Measurements from ENCODE around the gene RNF141.
A peak's percentile ranks its signal among the peaks of the same experiment; 100 is the strongest.

RNF141 gene

GRCh38 chr11:10480026-10480425, 61.0 kb downstream of the RNF141 start:
- Mint-ChIP-seq H3K4me3 (no peak overlapping the region), H3K36me3 (ENCODE audit: low read depth) (peaks cover 66% of the 10 kb centered on the region)

GRCh38 chr11:10478574-10479550, 62.1 kb downstream of the RNF141 start:
- no peak overlapping the region for H3K27ac Mint-ChIP-seq
- H3K27me3 Mint-ChIP-seq, result no peaks in the 10 kb centered on the region
- H3K36me3 Mint-ChIP-seq (ENCODE audit: low read depth), result peaks cover 65% of the 10 kb centered on the region
- peak; percentile 14 for DNase-seq
- no peak overlapping the region for H3K4me3 Mint-ChIP-seq
- peaks cover 3% of the 10 kb centered on the region for H3K4me1 Mint-ChIP-seq (ENCODE audit: low read depth)
- H3K9me3 Mint-ChIP-seq, result no peaks in the 10 kb centered on the region

More at GRCh38 chr11:10480026-10480425, 61.0 kb downstream of the RNF141 start:
- no peaks in the 10 kb centered on the region for H3K9me3 Mint-ChIP-seq
- peak; percentile 12 for DNase-seq
- H3K27me3 Mint-ChIP-seq, result no peaks in the 10 kb centered on the region
- H3K27ac Mint-ChIP-seq, result peak overlapping the region; percentile 40
- peaks cover 3% of the 10 kb centered on the region for H3K4me1 Mint-ChIP-seq (ENCODE audit: low read depth)

DNA sequence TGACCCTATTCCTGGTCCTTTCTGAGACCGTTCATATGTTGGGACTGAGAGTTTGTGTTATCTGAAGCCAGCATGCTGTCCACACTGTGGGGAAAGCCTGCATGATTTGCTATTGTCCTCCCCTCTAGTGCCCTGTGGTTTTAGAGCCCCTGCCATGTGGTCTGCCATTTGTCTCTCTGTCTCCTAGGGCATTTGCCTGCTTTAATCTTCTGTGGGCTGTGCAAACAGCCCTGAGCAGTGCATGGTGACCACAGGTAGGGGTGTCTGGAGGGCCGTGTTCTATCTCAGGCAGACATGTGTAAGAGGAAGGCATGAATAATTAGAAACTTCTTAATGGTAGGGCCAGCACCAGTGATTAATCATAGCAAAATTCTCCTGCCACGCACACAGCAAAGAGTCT, 62.9 kb downstream of the RNF141 start:
- no peak for DNase-seq
- Mint-ChIP-seq H3K36me3 (ENCODE audit: low read depth) (peaks cover 68% of the 10 kb centered on the region), H3K27ac (peak overlapping the region; percentile 45)

GRCh38 chr11:10477690-10478046, 63.3 kb downstream of the RNF141 start:
- DNase-seq, result no peak
- H3K4me3 Mint-ChIP-seq, result no peak overlapping the region
- H3K27me3 Mint-ChIP-seq, result no peaks in the 10 kb centered on the region
- H3K27ac Mint-ChIP-seq, result no peak overlapping the region
- peaks cover 64% of the 10 kb centered on the region for H3K36me3 Mint-ChIP-seq (ENCODE audit: low read depth)
- peaks cover 3% of the 10 kb centered on the region for H3K4me1 Mint-ChIP-seq (ENCODE audit: low read depth)
- no peaks in the 10 kb centered on the region for H3K9me3 Mint-ChIP-seq

More for the DNA sequence above, 62.9 kb downstream of the RNF141 start:
- Mint-ChIP-seq H3K4me3 (no peak overlapping the region), H3K9me3 (no peaks in the 10 kb centered on the region), H3K4me1 (ENCODE audit: low read depth) (peaks cover 3% of the 10 kb centered on the region), H3K27me3 (no peaks in the 10 kb centered on the region)

- Mint-ChIP-seq H3K4me3 (no peak overlapping the region), H3K27ac (peak overlapping the region; percentile 60), H3K36me3 (ENCODE audit: low read depth) (peaks cover 61% of the 10 kb centered on the region), H3K27me3 (no peaks in the 10 kb centered on the region), H3K9me3 (no peaks in the 10 kb centered on the region), H3K4me1 (ENCODE audit: low read depth) (peaks cover 3% of the 10 kb centered on the region)
- no peak for DNase-seq
These were observed 63.9 kb downstream of the RNF141 start for GRCh38 chr11:10476927-10477689.

- peaks cover 55% of the 10 kb centered on the region for H3K36me3 Mint-ChIP-seq (ENCODE audit: low read depth)
- H3K9me3 Mint-ChIP-seq, result no peaks in the 10 kb centered on the region
- peaks cover 3% of the 10 kb centered on the region for H3K4me1 Mint-ChIP-seq (ENCODE audit: low read depth)
- peak overlapping the region; percentile 60 for H3K27ac Mint-ChIP-seq
- H3K4me3 Mint-ChIP-seq, result no peak overlapping the region
- H3K27me3 Mint-ChIP-seq, result no peaks in the 10 kb centered on the region
- DNase-seq, result no peak
These were observed 64.6 kb downstream of the RNF141 start for GRCh38 chr11:10476342-10476741.

DNA sequence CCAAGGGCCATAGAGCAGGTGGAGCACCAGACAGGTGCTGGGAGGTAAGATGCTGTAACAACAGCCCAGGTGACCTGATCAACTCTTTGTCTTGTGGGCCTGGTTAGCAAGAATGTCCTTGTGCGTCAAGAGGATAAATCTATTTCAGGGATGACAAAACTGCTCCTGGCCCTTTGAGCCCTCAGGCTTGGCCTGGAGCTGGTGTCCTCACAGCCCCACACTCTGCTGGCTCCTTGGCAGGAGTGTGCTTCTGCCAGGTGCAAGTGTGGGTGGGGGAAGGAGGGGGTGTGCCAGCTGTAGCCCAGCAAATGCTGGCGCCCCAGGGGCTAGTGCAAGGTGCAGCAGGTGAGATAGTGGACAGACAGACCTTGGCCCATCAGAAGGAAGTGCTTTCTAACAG, 66.4 kb downstream of the RNF141 start:
- Mint-ChIP-seq H3K36me3 (ENCODE audit: low read depth) (peaks cover 42% of the 10 kb centered on the region), H3K27ac (peak overlapping the region; percentile 15), H3K4me1 (ENCODE audit: low read depth) (peaks cover 3% of the 10 kb centered on the region), H3K27me3 (no peaks in the 10 kb centered on the region), H3K9me3 (no peaks in the 10 kb centered on the region), H3K4me3 (no peak overlapping the region)
- DNase-seq, result no peak

DNA sequence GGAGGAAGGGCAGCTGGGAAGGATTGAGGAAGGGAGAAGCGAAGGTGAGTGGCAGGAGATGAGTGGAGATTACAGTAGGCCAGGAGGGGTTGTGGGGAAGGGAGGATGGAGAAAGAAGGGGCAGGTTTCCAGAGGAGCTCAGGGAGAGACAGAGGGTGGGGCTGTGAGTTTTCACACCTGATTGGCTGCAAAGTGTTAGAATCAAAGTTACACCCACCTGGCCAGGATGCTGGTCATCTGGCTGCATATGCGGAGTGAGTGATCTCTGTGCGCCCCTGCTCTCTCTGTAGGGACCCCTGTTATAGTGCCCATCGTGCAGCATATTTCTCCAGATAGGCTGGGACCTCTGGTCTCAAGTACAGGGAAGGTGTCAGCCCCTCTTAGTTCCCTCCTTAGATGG, 67.6 kb downstream of the RNF141 start:
- H3K27ac Mint-ChIP-seq, result no peak overlapping the region
- DNase-seq, result no peak
- no peak overlapping the region for H3K4me3 Mint-ChIP-seq
- H3K36me3 Mint-ChIP-seq (ENCODE audit: low read depth), result peaks cover 31% of the 10 kb centered on the region
- peaks cover 8% of the 10 kb centered on the region for H3K4me1 Mint-ChIP-seq (ENCODE audit: low read depth)
- no peaks in the 10 kb centered on the region for H3K9me3 Mint-ChIP-seq
- no peaks in the 10 kb centered on the region for H3K27me3 Mint-ChIP-seq

GRCh38 chr11:10462746-10463300, 78.2 kb downstream of the RNF141 start:
- Mint-ChIP-seq H3K36me3 (ENCODE audit: low read depth) (peaks cover 60% of the 10 kb centered on the region), H3K4me3 (no peak overlapping the region), H3K27me3 (no peaks in the 10 kb centered on the region)

More at GRCh38 chr11:10462746-10463300, 78.2 kb downstream of the RNF141 start:
- H3K27ac Mint-ChIP-seq, result no peak overlapping the region
- no peaks in the 10 kb centered on the region for H3K9me3 Mint-ChIP-seq
- no peak for DNase-seq
- H3K4me1 Mint-ChIP-seq (ENCODE audit: low read depth), result peaks cover 24% of the 10 kb centered on the region

Data from activated T-cell treated with anti-CD3 and anti-CD28 coated beads, Interleukin-2, amount 50 U/mL, for 24 hours (primary cell).